Renal pelvis (tissue), 12 donors: Measurements from ENCODE around the gene RIMBP3C. TPM values are rescaled to one million over a fixed set of nuclear protein-coding genes. Genes with fewer than 3 reads are reported as not detected.
"Not testable (repeated sequence)": the region's sequence is repeated elsewhere in the genome, so short reads cannot be mapped to it uniquely, and the experiment has no call there.

Experiments
- DNase-seq: peaks from one replicate; pipeline ENCODE4 v3.0.0-alpha.2; 2013
- long read RNA-seq, 16 experiments: transcript quantifications; one replicate each; lab custom pipeline, GENCODE V29; 2026
- polyA plus RNA-seq, 3 donors: library from polyadenylated mRNA; unstranded; fragments of 120-200 nt; gene quantifications; one replicate each; pipeline ENCODE4 v1.2.1, GENCODE V29; 2013; ENCODE audit not compliant: insufficient read length in 3 of 3

Gene RIMBP3C, protein sequence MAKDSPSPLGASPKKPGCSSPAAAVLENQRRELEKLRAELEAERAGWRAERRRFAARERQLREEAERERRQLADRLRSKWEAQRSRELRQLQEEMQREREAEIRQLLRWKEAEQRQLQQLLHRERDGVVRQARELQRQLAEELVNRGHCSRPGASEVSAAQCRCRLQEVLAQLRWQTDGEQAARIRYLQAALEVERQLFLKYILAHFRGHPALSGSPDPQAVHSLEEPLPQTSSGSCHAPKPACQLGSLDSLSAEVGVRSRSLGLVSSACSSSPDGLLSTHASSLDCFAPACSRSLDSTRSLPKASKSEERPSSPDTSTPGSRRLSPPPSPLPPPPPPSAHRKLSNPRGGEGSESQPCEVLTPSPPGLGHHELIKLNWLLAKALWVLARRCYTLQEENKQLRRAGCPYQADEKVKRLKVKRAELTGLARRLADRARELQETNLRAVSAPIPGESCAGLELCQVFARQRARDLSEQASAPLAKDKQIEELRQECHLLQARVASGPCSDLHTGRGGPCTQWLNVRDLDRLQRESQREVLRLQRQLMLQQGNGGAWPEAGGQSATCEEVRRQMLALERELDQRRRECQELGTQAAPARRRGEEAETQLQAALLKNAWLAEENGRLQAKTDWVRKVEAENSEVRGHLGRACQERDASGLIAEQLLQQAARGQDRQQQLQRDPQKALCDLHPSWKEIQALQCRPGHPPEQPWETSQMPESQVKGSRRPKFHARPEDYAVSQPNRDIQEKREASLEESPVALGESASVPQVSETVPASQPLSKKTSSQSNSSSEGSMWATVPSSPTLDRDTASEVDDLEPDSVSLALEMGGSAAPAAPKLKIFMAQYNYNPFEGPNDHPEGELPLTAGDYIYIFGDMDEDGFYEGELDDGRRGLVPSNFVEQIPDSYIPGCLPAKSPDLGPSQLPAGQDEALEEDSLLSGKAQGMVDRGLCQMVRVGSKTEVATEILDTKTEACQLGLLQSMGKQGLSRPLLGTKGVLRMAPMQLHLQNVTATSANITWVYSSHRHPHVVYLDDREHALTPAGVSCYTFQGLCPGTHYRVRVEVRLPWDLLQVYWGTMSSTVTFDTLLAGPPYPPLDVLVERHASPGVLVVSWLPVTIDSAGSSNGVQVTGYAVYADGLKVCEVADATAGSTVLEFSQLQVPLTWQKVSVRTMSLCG (N-terminal part only)
- polyA plus RNA-seq: under 1 TPM; 0.36 to 0.47 (median 0.37) TPM
- long read RNA-seq, donor 1: 0 reads
- long read RNA-seq, donor 2: 0 reads
- long read RNA-seq, donor 3: 0 reads
- long read RNA-seq, donor 4: 0 reads
- long read RNA-seq, donor 5, full-length matches to known transcripts: 1 of 1 reads
- long read RNA-seq, donor 5, partial matches to known transcripts: 0 of 1 reads
- long read RNA-seq, donor 5, other reads (novel, unspliced or antisense): 0 of 1 reads
- long read RNA-seq, donor 6: 0 reads
- long read RNA-seq, donor 7: 0 reads
- long read RNA-seq, donor 8: 0 reads
- long read RNA-seq, donor 9: 0 reads
- long read RNA-seq, donor 10: 0 reads
- long read RNA-seq, donor 11, full-length matches to known transcripts: 2 of 2 reads
- long read RNA-seq, donor 11, partial matches to known transcripts: 0 of 2 reads
- long read RNA-seq, donor 11, other reads (novel, unspliced or antisense): 0 of 2 reads
- long read RNA-seq, donor 12, full-length matches to known transcripts: 1 of 1 reads
- long read RNA-seq, donor 12, partial matches to known transcripts: 0 of 1 reads
- long read RNA-seq, donor 12, other reads (novel, unspliced or antisense): 0 of 1 reads
- long read RNA-seq, donor 13: 0 reads
- long read RNA-seq, donor 14: 0 reads
- long read RNA-seq, donor 15: 0 reads
- long read RNA-seq, donor 16: 0 reads

DNA sequence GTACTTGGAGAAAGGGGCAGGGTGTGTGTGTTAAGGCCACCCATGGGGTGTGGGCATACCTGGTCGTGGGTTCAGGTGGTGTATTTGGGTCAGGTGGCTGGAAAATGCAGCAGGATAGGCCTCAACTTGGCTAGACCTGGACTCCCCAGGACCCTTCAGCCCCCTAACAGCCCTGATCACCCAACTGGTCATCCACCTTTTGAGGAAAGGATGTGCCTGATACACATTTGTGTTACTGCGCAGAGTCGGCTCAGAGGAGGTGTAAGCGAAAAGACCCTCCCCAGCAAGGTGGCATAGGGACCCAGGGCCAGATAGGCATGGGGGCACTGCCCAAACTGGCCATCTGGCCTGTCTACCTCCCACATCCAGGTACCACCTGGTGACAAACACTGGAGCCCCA lies at the start of gene RIMBP3C:
Gene RIMBP3C, minus strand, starts transcription at position 101 of the 400 bp plus-strand sequence. CDS start 485 bp downstream, outside the sequence.
- DNase-seq: not testable (repeated sequence)

GRCh38 chr22:21599053-21599893 lies 48.0 kb upstream of the RIMBP3C start:
- no peak for DNase-seq

DNA sequence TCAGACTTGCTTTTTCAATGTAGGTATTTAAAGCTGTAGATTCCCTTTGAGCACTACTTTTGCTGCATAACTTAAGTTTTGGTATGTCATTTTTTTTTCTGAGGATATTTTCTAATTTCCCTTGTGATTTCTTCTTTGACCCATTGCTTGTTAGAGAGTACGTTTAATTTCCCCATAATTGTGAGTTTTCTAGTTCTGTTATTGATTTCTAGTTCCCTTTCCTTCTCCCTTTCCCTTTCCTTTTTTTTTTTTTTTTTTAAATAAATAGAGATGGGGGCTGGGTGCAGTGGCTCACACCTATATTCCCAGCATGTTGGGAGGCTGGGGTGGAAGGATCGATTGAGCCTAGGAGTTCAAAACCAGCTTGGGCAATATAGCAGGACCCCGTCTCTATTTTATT lies 47.0 kb upstream of the RIMBP3C start:
- no peak for DNase-seq

- DNase-seq: not testable (repeated sequence)
Observed at GRCh38 chr22:21596356-21597135, 45.3 kb upstream of the RIMBP3C start.

GRCh38 chr22:21594865-21595452 lies 43.7 kb upstream of the RIMBP3C start:
- DNase-seq: no peak

DNA sequence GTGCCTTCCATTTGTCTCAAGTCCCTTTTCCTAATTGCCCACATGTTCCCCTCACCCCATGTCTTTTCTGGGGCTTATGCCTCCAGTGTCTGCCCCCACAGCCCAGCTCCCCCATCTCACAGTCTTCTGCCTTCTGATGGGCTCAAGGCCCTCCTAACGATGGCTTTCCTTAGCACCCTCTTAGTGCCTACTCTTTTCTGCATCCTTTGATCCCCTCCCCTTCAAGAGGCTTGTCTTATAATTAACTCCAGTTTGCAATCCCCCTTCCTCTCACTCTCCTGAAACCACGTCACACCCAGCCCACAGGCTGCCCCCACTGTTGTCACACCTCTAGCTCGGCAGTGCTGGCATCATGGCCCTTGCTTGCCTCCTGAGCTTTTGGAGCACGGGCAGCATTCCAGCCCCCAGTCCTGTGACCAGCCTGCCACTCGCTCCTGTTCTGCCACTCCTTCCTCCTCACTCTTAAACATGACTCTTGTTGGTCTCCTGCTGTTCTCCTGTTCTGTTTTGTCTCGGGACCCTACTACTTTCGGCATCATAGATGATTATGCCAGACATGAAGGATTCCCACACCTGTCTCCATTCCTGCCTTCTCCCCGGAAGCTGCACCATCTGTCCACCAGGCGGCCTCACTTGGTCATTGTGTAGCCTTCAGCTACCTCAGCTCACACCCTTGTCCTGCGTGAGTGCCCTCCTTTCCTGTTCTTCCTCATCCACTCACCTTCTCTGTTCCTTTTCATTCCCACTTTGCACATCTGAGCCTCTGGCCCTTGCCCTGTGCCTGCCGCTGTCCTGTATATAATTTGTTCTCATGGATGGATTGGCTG lies 42.4 kb upstream of the RIMBP3C start:
- DNase-seq: no peak

- DNase-seq: no peak
Observed at GRCh38 chr22:21592422-21592821, 41.2 kb upstream of the RIMBP3C start.

DNA sequence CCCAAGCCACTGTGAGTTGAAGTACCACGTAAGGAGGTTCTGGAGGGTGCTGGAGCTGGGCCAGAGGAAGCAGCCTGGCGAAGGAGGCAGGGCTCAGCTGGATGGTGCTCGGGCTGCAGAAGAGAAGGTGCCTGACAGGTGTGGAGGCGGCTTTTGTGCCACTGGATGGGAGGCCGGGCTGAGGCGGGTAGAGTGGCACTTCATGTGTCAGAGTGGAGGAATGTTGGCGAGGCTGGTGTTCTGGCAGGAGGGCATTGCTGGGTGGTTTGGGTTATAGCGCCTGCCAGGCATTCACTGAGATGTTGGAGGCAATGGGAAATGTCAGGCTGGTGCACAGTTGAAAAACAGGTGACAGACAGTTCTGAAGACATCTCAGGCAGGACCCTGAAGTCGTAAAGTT lies 40.4 kb upstream of the RIMBP3C start:
- DNase-seq: no peak

DNA sequence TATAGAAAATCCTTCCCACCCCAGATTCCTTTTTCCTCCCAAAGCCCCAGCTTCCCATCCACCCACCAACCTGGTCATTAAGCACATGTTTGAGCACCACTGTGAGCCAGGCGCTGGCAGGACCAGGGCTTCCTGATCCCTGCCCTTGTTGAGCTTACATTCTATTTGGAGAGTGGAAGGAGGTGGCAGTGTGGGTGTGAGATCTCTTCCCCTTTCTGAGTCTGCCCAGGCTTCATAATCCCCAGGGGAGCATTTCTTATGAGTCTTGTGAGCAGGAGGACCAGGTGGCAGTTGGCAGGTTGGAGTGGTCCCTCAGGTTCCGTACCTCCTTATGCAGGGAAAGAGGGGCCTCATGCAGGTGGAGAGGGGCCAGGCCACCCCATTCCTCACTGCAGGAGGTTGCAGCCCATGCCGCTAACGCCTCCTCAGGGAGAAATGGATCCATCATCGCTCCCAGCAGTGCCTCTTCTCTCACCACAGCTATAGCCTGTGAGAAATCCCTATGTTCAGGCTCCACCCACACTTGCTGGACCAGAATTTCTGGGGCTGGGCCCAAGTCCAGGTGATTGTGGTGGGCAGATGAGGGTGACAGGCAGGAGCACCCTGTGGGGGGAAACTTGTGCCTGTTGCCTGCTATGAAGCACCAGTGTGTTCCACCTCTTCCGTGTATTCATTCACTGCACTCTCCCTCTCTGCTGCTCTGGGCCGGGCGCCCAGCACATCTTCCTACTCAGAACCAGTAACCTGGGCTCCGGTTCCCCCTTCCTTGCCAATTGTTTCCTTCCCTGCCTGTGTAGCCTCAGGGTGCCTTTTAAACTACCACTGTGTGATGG lies 39.8 kb upstream of the RIMBP3C start:
- no peak for DNase-seq

DNA sequence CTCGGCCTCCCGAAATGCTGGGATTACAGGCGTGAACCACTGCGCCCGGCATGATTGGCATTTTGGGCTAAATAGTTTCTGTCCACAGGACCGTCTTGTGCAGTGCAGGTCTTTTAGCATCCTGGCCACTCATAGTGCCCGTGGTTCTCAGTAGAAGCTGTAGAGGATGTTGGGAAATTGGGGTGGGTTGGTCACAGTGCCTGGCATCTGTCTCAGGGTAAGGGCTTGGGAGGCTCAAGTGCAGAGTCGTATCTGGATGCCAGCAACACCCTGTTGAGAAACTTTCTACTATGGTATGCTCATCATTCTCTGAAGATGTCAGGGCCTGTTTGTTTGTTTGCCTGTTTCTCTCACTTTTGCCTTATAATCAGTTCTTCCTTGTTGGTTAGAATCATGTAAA lies 38.1 kb upstream of the RIMBP3C start:
- no peak for DNase-seq

GRCh38 chr22:21587803-21588611 lies 36.7 kb upstream of the RIMBP3C start:
- no peak for DNase-seq

GRCh38 chr22:21585389-21585788 lies 34.1 kb upstream of the RIMBP3C start:
- no peak for DNase-seq

GRCh38 chr22:21582801-21583740 lies 31.8 kb upstream of the RIMBP3C start:
- no peak for DNase-seq

DNA sequence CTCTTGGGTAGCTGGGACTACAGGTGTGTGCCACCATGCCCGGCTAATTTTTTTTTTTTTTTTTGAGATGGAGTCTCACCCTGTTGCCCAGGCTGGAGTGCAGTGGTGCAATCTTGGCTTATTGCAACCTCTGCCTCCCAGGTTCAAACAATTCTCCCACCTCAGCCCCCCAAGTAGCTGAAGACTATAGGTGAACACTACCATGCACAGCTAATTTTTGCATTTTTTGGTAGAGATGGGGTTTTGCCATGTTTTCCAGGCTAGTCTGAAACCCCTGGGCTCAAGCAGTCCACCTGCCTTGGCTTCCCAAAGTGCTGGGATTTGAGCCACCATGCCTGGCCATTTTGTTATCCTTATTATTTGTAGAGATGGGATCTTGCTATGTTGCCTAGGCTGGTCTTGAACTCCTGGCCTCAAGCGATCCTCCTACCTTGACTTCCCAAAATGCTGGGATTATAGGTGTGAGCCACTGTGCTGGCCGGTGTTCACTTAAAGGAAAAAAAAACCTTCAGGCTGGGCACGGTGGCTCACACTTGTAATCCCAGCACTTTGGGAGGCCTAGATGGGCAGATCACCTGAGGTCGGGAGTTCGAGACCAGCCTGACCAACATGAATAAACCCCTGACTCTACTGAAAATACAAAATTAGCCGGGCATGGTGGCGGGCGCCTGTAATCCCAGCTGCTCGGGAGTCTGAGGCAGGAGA lies 29.9 kb upstream of the RIMBP3C start:
- not testable (repeated sequence) for DNase-seq
